Natural killer cell (primary cell): ENCODE measurements around the gene CPA1. TPM values are rescaled to one million over a fixed set of nuclear protein-coding genes. Genes with fewer than 3 reads are reported as not detected.
"Not testable (repeated sequence)": the region's sequence is repeated elsewhere in the genome, so short reads cannot be mapped to it uniquely, and the experiment has no call there.

Experiments used
- ATAC-seq, 3 donors: fragments of 150-1000 bp in 2 of 3; fragments of 200-7000 bp in 1 of 3; cut with Tn5 transposase; 1 replicate in 1 of 3; 2 replicates in 2 of 3; pipeline ENCODE4 v1.10.0; 2021; ENCODE audit warnings: mild to moderate bottlenecking in 2 of 3, moderate library complexity in 2 of 3
- DNase-seq, 2 donors: peaks; one replicate each; pipeline versions ENCODE4 v3.0.0 to v3.0.0-alpha.2; 2013 to 2021; ENCODE audit warnings: mixed read lengths in 1 of 2
- H3K27ac ChIP-seq: one replicate; pipeline ENCODE4 v1.5.1; 2013; ENCODE audit warnings: mild to moderate bottlenecking, low read length
- H3K27me3 ChIP-seq: one replicate; pipeline ENCODE4 v1.6.1; 2013; ENCODE audit warnings: low read length; ENCODE audit not compliant: control insufficient read depth, insufficient read depth
- H3K36me3 ChIP-seq: one replicate; pipeline ENCODE4 v1.6.1; 2013; ENCODE audit warnings: low read length; ENCODE audit not compliant: control insufficient read depth, insufficient read depth
- H3K4me1 ChIP-seq: one replicate; pipeline ENCODE4 v1.6.1; 2013; ENCODE audit warnings: low read length; ENCODE audit not compliant: control insufficient read depth, insufficient read depth
- H3K4me3 ChIP-seq: one replicate; pipeline ENCODE4 v1.5.1; 2013; ENCODE audit warnings: low read length
- H3K9me3 ChIP-seq: one replicate; pipeline ENCODE4 v1.6.1; 2013; ENCODE audit warnings: low read length; ENCODE audit not compliant: control insufficient read depth, insufficient read depth
- H3K27ac Mint-ChIP-seq, 2 donors: one replicate each; pipeline ENCODE4 v1.8.0; 2022; ENCODE audit warnings: mild to moderate bottlenecking in 2 of 2, mixed read lengths in 2 of 2, moderate library complexity in 1 of 2
- H3K27me3 Mint-ChIP-seq, 2 donors: one replicate each; pipeline ENCODE4 v1.8.0; 2022; ENCODE audit warnings: low read depth in 2 of 2, mixed read lengths in 2 of 2
- H3K36me3 Mint-ChIP-seq: one replicate; pipeline ENCODE4 v1.8.0; 2022; ENCODE audit warnings: mixed read lengths
- H3K4me1 Mint-ChIP-seq, 2 donors: one replicate each; pipeline ENCODE4 v1.8.0; 2022; ENCODE audit warnings: mixed read lengths in 2 of 2
- H3K4me3 Mint-ChIP-seq: one replicate; pipeline ENCODE4 v1.8.0; 2022; ENCODE audit warnings: mild to moderate bottlenecking, moderate library complexity, mixed read lengths
- H3K9me3 Mint-ChIP-seq, 2 donors: one replicate each; pipeline ENCODE4 v1.8.0; 2022; ENCODE audit warnings: mixed read lengths in 2 of 2
- CTCF ChIP-seq: fragments of 200-600 bp; IDR thresholded peaks from one replicate; pipeline ENCODE4 v1.8.0; 2022; ENCODE audit warnings: antibody characterized with exemption
- WGBS: methylation state at CpG from one replicate; pipeline ENCODE4 v1.1.7; 2013; ENCODE audit warnings: missing lambda C conversion rate; ENCODE audit not compliant: insufficient coverage; 5-methylcytosine and 5-hydroxymethylcytosine counted together
- intact Hi-C: fragments of 100-400 bp; cut with micrococcal nuclease; formaldehyde crosslinking; loops from one replicate; pipeline ENCODE4 v1.14.2; 2022
- total RNA-seq, 4 donors: library from RNA; stranded (reverse); fragments of 120-200 nt in 1 of 4; gene quantifications; one replicate each; pipeline versions ENCODE4 v1.2.3 to v1.2.4, GENCODE V29; 2013 to 2022

Gene CPA1
- total RNA-seq, 3 donors from 2014 or later (not counting 1 experiment from before 2014, with no cell fraction given) = not detected

GRCh38 chr7:130371046-130371445 lies 9.2 kb upstream of the CPA1 start:
- TF ChIP-seq CTCF = no peak
- Histone ChIP-seq H3K27ac (no peak overlapping the region), H3K27me3 (no peaks in the 10 kb centered on the region), H3K9me3 (peaks cover 6% of the 10 kb centered on the region), H3K36me3 (no peaks in the 10 kb centered on the region), H3K4me3 (no peak overlapping the region), H3K4me1 (no peaks in the 10 kb centered on the region)
- Mint-ChIP-seq H3K4me3 (no peak overlapping the region), H3K27ac (no peak overlapping the region), H3K4me1 (peaks cover 0 to 13% of the 10 kb centered on the region in 2 donors), H3K36me3 (no peaks in the 10 kb centered on the region), H3K27me3 (no peaks in the 10 kb centered on the region), H3K9me3 (no peaks in the 10 kb centered on the region)
- intact Hi-C loops = no loop called here
- ATAC-seq (no peak), DNase-seq (no peak)
- 89% methylated on average over 3 of the region's 3 CpGs for WGBS

GRCh38 chr7:130372402-130373165 lies 7.7 kb upstream of the CPA1 start:
- ATAC-seq (no peak), DNase-seq (no peak)
- no peak overlapping the region for H3K4me3 Mint-ChIP-seq
- no peaks in the 10 kb centered on the region for H3K36me3 ChIP-seq
- peaks cover 0 to 13% of the 10 kb centered on the region in 2 donors for H3K4me1 Mint-ChIP-seq
- H3K4me3 ChIP-seq = no peak overlapping the region
- H3K27me3 Mint-ChIP-seq = no peaks in the 10 kb centered on the region
- H3K27me3 ChIP-seq = no peaks in the 10 kb centered on the region
- peaks cover 3 to 4% of the 10 kb centered on the region in 2 donors for H3K9me3 Mint-ChIP-seq
- no peak overlapping the region for H3K27ac Mint-ChIP-seq
- H3K4me1 ChIP-seq = no peaks in the 10 kb centered on the region
- 77% methylated on average over 11 of the region's 11 CpGs for WGBS
- H3K9me3 ChIP-seq = peaks cover 7% of the 10 kb centered on the region
- no peak for TF ChIP-seq CTCF
- intact Hi-C loops = no loop called here
- H3K27ac ChIP-seq = no peak overlapping the region
- no peaks in the 10 kb centered on the region for H3K36me3 Mint-ChIP-seq

- Histone ChIP-seq H3K27ac (no peak overlapping the region), H3K27me3 (no peaks in the 10 kb centered on the region), H3K4me1 (no peaks in the 10 kb centered on the region), H3K9me3 (peaks cover 7% of the 10 kb centered on the region), H3K36me3 (no peaks in the 10 kb centered on the region), H3K4me3 (no peak overlapping the region)
- peaks cover 0 to 6% of the 10 kb centered on the region in 2 donors for H3K4me1 Mint-ChIP-seq
- H3K9me3 Mint-ChIP-seq = peaks cover 3 to 4% of the 10 kb centered on the region in 2 donors
- intact Hi-C loops = no loop called here
- no peak for TF ChIP-seq CTCF
- 93% methylated on average over 6 of the region's 6 CpGs for WGBS
- DNase-seq (no peak), ATAC-seq (no peak)
- no peak overlapping the region for H3K4me3 Mint-ChIP-seq
- no peak overlapping the region for H3K27ac Mint-ChIP-seq
- H3K27me3 Mint-ChIP-seq = no peaks in the 10 kb centered on the region
- H3K36me3 Mint-ChIP-seq = no peaks in the 10 kb centered on the region
Measured at GRCh38 chr7:130374507-130374906, 5.8 kb upstream of the CPA1 start.

GRCh38 chr7:130376461-130376860 lies 3.8 kb upstream of the CPA1 start:
- H3K27ac Mint-ChIP-seq, intact Hi-C loops: not testable (repeated sequence)
- WGBS = 80% methylated on average over 1 of the region's 1 CpG

More at GRCh38 chr7:130376461-130376860, 3.8 kb upstream of the CPA1 start:
- not testable (repeated sequence) for H3K9me3 ChIP-seq, H3K27me3 ChIP-seq, DNase-seq, H3K36me3 Mint-ChIP-seq, H3K4me1 Mint-ChIP-seq, H3K4me3 Mint-ChIP-seq, H3K27ac ChIP-seq, H3K4me3 ChIP-seq, H3K27me3 Mint-ChIP-seq, H3K9me3 Mint-ChIP-seq, H3K36me3 ChIP-seq, H3K4me1 ChIP-seq, ATAC-seq
